ENCODE data around the gene GRB7.

- TF ChIP-seq, protein P1, sequence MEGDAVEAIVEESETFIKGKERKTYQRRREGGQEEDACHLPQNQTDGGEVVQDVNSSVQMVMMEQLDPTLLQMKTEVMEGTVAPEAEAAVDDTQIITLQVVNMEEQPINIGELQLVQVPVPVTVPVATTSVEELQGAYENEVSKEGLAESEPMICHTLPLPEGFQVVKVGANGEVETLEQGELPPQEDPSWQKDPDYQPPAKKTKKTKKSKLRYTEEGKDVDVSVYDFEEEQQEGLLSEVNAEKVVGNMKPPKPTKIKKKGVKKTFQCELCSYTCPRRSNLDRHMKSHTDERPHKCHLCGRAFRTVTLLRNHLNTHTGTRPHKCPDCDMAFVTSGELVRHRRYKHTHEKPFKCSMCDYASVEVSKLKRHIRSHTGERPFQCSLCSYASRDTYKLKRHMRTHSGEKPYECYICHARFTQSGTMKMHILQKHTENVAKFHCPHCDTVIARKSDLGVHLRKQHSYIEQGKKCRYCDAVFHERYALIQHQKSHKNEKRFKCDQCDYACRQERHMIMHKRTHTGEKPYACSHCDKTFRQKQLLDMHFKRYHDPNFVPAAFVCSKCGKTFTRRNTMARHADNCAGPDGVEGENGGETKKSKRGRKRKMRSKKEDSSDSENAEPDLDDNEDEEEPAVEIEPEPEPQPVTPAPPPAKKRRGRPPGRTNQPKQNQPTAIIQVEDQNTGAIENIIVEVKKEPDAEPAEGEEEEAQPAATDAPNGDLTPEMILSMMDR (optimal IDR thresholded peaks at IDR 0.05 in 1 of 3, IDR thresholded peaks at IDR 0.05 in 1 of 3, conservative IDR thresholded peaks at IDR 0.05 in 1 of 3; ENCODE audit: extremely low read depth in 1 of 3, insufficient read depth in 2 of 3, low read length in 3 of 3) = no peak
- no peak for TF ChIP-seq EZH2 (IDR thresholded peaks at IDR 0.05; ENCODE audit: low read length)
These were observed 1.2 kb upstream of the GRB7 start for GRCh38 chr17:39736319-39737165.
